AG10803 (cell line): ENCODE data around the gene STIM2.
"Not testable (repeated sequence)": the region's sequence is repeated elsewhere in the genome, so short reads cannot be mapped to it uniquely, and the experiment has no call there.

Experiments used
- DNase-seq: peaks from one replicate; pipeline ENCODE4 v3.0.0; 2010; ENCODE audit warnings: low read depth
- H3K4me3 ChIP-seq: 2 replicates; pipeline ENCODE4 v1.5.1; 2011; ENCODE audit warnings: mild to moderate bottlenecking, low read length, control low read depth
- TF ChIP-seq, protein P1 (sequence below): conservative IDR thresholded peaks from 2 replicates; pipeline ENCODE4 v1.5.1; 2011; ENCODE audit warnings: mild to moderate bottlenecking, low read length, control low read depth, inconsistent platforms

The STIM2 gene

DNA sequence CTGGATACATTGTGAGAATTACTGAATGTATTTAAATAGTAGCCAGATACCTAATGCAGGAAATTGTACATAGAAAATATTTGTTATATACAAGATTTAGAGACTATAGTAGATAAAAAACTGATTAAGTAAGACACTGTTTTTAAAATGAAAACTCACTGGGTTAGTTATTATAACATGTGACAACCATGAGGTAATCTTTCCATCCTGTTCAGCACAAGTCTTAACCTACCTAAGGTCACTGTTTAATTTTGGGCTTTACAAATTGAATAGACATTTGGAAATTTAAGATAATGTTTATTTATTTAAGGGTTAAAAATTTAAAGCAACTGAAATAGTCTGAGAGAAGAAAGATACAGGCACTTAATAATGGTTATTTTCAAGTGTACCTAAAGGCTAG is 102.1 kb downstream of the STIM2 start:
- no peak for DNase-seq
- no peak overlapping the region for H3K4me3 ChIP-seq
- TF ChIP-seq, protein P1, sequence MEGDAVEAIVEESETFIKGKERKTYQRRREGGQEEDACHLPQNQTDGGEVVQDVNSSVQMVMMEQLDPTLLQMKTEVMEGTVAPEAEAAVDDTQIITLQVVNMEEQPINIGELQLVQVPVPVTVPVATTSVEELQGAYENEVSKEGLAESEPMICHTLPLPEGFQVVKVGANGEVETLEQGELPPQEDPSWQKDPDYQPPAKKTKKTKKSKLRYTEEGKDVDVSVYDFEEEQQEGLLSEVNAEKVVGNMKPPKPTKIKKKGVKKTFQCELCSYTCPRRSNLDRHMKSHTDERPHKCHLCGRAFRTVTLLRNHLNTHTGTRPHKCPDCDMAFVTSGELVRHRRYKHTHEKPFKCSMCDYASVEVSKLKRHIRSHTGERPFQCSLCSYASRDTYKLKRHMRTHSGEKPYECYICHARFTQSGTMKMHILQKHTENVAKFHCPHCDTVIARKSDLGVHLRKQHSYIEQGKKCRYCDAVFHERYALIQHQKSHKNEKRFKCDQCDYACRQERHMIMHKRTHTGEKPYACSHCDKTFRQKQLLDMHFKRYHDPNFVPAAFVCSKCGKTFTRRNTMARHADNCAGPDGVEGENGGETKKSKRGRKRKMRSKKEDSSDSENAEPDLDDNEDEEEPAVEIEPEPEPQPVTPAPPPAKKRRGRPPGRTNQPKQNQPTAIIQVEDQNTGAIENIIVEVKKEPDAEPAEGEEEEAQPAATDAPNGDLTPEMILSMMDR: no peak

DNA sequence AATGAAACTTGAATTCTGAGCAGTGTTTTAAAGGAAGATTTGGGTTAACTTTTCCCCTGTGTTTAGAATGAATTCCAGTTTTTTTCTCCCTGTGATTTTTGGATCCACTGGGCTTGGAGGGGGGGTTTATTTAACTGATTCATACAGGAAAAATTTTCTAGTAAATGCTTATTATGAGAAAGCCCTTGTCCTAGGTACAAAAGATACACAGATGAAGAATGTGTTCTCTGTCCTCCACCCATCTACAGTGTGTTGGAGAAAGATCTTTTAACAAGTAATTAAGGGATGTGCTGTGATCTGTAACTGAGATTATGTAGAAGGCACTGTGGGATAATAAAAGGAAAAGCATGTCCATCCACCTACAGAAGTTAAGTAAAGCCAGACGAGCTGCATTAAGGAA is 103.9 kb downstream of the STIM2 start:
- no peak overlapping the region for H3K4me3 ChIP-seq
- TF ChIP-seq, protein P1: no peak
- DNase-seq: peak; percentile 4

DNA sequence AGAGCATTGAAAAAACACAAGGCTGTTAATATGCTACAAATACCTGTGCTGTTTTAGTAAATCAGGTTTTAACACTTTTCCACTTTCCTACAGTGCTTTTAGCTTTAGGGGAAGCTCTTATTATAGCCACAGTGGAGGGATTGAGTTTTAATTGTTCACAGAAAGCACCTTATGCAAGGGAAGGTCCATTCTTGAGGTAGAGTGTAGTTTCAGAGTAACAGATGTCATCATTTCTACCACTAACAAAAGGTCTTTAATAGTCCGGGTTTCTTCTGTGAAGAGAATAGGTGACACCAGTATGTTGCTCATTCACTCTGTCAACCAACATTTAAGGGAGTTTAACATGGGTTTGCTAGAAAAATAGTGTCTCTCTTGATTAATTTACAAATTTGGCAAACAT is 104.4 kb downstream of the STIM2 start:
- TF ChIP-seq, protein P1: no peak
- no peak for DNase-seq
- no peak overlapping the region for H3K4me3 ChIP-seq

DNA sequence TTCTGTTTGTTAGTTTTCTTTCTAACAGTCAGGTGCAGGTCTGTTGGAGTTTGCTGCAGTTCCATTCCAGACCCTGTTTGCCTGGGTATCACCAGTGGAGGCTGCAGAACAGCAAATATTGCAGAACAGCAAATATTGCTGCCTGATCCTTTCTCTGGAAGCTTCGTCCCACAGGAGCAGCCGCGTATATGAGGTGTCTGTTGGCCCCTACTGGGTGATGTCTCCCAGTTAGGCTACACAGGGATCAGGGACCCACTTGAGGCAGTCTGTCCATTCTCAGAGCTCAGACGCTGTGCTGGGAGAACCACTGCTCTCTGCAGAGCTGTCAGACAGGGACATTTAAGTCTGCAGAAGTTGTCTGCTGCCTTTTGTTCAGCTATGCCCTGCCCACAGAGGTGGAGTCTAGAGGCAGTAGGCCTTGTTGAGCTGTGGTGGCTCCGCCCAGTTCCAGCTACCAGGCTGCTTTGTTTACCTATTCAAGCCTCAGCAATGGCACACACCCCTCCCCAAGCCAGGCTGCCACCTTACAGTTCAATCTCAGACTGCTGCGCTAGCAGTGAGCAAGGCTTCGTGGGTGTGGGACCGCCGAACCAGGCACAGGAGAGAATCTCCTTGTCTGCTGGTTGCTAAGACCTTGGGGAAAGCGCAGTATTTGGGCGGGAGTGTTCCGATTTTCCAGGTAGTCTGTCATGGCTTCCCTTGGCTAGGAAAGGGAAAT is 115.0 kb downstream of the STIM2 start:
- H3K4me3 ChIP-seq, DNase-seq: not testable (repeated sequence)

DNA sequence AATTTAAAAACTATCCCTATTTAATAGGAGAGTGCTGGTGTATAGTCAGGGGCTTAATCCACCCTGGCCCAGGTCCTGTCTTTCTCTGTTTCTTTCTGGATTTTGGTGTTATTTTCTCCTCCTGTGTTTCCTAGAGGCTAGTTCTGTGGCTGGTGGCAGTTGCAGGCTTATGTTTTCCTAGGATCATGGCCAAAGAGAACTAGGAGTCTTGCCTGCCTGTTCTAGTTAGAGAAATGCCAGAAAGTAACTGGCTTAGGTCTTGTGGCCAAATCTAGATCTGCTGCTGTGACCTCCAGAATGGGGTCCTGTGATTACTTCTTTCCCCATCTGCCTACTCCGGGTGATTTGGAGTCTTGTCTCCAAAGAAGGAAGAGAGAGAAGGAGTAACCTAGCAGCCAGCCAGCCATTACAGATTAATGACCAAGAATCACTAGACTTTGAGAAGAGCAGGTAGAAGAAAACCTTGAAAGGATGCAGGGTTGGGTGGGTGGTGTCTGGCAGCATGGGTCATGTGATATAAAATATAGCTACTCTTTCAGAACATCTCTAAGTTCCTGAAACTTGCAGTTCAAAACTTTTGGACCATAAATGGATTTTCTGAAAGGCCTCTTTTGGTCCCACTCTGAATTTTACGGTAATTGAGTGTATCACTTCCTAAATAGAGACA is 117.9 kb downstream of the STIM2 start:
- TF ChIP-seq, protein P1: no peak
- no peak overlapping the region for H3K4me3 ChIP-seq
- no peak for DNase-seq

DNA sequence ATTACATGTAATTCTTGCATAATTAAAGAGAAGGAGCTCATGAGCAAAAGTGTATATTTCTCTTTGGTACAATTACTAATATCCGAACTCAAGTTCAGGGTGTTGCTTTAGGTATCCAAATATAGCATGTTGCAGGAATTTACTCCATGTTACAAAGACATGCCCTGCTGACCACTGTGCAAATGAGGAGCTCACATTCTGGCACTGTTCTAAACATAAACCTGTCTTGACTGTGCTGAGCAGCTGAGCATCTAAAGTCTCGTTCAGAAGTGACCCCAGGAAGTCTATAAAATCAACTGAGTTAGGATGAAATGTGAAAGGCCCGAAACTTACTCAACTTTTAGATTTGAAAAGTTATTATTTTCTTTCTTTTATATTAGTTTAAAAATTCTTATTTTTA is 124.3 kb downstream of the STIM2 start:
- no peak overlapping the region for H3K4me3 ChIP-seq
- DNase-seq: no peak
- TF ChIP-seq, protein P1: no peak

DNA sequence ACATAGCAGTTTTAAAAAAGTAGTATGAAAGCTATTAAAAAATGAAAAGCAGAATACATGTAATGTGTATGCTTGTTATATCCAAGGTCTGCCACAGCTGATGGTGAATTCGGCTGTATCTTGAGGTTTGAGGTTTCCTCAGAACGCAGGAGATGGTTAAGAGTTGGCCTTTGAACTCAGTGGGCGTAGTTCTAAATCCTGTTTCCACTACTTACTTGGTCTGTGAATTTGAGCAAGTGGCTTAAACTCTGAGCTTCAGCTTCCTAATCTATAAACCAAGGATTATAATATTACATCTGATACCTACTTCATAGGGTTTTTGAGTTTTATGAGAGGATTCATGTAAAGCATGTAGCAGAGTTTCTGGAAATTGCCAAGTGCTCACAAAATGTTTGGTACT is 125.2 kb downstream of the STIM2 start:
- TF ChIP-seq, protein P1: no peak
- no peak for DNase-seq
- no peak overlapping the region for H3K4me3 ChIP-seq
